Superior temporal gyrus (tissue), 1 donor: Measurements from ENCODE around the gene ZPR1.
"Not testable (repeated sequence)": the region's sequence is repeated elsewhere in the genome, so short reads cannot be mapped to it uniquely, and the experiment has no call there.

Experiments used
- DNase-seq: peaks from one replicate; pipeline ENCODE4 v3.0.0-alpha.2; 2016; ENCODE audit errors: extremely low spot score

The ZPR1 gene

DNA sequence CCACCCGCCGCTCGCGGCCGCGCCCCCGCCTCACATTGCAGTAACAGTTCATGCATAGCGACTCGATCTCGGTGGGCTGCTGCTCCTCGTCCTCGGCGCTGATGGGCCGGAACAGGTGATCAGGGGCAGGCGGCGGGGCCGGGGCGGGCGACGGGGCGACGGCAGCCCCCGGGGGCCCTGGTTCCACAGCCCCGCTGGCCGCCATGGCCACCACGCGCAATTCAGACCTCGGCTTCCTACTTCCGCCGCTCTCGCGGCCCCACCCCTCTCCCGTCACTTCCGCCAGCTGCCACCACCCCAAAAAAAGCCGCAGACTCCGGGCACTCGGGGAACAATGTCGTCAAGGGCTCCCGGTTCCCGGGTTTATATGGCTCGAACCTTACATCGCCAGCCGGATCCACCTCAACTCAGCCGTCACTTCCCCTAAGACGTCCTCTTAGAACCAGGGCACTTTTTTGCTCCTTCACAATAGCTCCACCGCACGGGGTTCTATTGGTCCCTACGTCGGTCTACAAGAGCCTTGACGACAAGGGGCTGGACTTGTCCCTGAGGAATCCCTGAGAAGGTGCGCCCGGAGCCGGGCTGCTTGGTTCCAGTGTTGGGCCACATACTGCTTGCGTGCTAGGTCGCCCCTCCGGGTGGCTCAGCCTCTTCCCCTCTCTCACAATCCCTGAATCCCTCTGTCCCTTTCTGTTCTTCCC is at the start of gene ZPR1:
ZPR1 (minus strand) TSS at position 238 of the 701 bp plus-strand sequence; CDS start at position 205, 33 bp downstream.
- peak; percentile 83 for DNase-seq

DNA sequence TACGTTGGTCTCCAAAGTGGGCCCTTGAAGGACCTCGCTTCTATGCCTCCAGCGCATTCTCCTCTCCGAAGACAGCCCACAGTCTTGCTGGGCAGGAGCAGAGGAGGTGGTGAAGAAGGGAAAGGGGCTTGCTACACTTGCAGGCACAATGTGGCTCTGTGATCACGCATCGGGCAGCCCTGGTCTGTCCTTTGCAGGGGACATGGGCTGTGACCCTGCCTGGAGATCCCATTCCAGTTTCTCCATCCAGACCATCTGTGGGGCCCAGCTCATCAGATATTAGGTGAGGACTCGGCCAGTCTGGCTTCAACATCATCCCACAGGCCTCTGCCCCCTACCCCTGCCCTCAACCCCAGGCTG is 48.8 kb upstream of the ZPR1 start:
- no peak for DNase-seq

DNA sequence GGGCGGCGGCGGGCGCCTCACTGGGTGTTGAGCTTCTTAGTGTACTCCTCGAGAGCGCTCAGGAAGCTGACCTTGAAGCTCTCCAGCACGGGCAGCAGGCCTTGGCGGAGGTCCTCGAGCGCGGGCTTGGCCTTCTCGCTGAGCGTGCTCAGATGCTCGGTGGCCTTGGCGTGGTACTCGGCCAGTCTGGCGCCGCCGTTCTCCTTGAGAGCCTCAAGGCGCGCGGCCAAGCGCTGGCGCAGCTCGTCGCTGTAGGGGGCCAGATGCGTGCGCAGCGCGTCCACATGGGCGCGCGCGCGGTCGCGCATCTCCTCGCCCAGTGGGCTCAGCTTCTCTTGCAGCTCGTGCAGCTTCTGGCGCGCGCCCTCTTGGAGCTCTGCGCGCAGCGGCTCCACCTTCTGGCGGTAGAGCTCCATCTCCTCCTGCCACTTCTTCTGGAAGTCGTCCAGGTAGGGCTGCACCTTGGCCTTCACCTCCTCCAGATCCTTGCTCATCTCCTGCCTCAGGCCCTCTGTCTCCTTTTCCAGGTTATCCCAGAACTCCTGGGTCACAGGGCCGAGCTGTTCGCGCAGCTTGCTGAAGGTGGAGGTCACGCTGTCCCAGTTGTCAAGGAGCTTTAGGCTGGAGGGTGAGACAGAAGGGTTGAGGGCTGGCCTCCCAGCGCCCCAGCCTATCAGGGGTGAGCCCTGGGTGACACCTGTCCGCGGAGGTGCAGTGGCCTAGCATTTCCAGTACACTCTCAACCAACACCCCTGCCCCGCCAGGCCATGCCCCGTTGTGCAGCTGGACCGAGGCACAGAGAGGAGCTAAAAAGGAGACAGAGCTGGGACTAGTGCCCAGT is 48.2 kb upstream of the ZPR1 start:
- DNase-seq: peak; percentile 77

DNA sequence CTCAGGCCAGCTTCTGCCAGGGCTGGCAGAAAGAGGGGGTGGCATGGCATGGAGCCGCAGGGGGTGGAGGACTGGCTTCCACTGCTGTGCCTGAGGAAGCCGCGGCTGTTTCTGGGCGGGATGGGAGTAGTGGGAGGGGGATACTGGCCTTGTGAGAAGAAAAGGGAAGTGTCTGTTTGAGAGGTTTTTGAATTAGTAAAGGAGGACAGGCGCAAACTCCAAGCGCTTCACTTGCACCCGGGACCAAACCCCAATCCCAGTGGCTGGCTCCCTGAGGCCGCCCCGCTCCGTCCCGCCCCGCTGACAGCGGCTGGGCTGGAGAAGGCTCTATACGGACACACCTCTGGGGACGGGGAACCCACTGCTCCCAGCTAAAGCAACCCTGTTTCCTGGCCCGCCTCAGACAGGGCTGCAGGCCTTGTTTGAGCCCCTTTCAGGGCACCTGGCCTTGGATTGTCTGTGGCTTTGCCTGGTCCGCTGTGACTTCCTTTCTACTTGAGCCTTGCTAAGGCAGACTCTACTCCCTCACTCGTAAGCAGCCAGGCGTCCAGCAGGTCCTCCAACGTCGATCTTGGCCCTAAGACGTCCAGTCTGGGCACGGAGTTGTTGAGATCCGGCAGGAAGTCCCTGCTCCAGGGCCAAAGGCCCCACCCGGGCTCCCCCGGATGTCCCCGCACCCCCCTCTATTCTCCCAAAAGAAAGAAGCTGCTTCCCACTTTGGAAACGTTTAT is 47.4 kb upstream of the ZPR1 start:
- DNase-seq: no peak

DNA sequence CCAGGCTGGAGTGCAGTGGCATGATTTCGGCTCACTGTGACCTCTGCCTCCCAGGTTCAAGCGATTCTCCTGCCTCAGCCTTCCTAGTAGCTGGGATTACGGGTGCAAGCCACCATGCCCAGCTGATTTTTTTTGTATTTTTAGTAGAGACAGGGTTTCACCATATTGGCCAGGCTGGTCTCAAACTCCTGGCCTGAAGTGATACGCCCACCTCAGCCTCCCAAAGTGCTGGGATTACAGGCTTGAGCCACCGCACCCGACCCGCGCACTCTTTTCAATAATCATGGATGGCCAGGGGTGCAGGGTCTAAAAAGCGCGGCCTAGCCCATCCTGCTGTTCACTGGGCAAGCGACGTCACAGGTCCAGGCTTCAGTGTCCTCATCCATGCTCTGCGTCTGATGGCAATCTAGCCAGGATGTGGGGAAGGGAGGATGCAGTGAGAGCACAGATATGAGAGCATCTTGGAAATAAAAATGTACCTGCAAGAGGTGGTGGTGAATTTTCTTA is 46.8 kb upstream of the ZPR1 start:
- not testable (repeated sequence) for DNase-seq

- no peak for DNase-seq
Measured at GRCh38 chr11:116833816-116834534, 46.2 kb upstream of the ZPR1 start.

GRCh38 chr11:116833491-116833815 is 45.6 kb upstream of the ZPR1 start:
- DNase-seq: no peak

GRCh38 chr11:116832350-116833290 is 44.8 kb upstream of the ZPR1 start:
- DNase-seq: no peak

GRCh38 chr11:116831790-116832349 is 44.0 kb upstream of the ZPR1 start:
- no peak for DNase-seq

- DNase-seq: no peak
Measured at GRCh38 chr11:116830184-116830912, 42.5 kb upstream of the ZPR1 start.

DNA sequence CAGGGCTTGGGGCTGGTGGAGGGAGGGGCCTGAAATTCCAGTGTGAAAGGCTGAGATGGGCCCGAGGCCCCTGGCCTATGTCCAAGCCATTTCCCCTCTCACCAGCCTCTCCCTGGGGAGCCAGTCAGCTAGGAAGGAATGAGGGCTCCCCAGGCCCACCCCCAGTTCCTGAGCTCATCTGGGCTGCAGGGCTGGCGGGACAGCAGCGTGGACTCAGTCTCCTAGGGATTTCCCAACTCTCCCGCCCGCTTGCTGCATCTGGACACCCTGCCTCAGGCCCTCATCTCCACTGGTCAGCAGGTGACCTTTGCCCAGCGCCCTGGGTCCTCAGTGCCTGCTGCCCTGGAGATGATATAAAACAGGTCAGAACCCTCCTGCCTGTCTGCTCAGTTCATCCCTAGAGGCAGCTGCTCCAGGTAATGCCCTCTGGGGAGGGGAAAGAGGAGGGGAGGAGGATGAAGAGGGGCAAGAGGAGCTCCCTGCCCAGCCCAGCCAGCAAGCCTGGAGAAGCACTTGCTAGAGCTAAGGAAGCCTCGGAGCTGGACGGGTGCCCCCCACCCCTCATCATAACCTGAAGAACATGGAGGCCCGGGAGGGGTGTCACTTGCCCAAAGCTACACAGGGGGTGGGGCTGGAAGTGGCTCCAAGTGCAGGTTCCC is 41.8 kb upstream of the ZPR1 start, which contains the start of gene APOC3:
APOC3 (plus strand) TSS at position 383 of the 659 bp plus-strand sequence. CDS start 676 bp downstream, outside the sequence.
- DNase-seq: no peak

GRCh38 chr11:116828632-116829524 is 41.1 kb upstream of the ZPR1 start:
- no peak for DNase-seq

DNA sequence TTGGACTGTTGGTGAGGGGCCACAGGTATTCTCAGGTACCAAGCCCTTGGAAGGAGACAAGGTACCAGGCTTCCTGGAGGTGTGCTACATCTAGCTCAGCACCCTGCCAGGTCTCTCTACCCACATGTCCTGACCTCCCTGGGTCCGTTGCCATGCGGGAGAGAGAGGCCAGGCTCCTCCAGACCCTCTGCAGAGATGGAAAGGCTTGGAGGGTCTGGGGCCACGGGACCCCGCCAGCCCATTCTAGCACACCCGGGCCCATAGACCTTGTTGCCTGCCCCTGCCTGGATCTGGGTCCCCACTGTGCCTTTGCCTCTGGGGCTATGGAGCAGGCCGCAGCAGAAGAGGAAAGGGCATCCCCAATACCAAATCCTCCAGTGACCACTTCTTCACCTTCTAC is 39.6 kb upstream of the ZPR1 start:
- no peak for DNase-seq

DNA sequence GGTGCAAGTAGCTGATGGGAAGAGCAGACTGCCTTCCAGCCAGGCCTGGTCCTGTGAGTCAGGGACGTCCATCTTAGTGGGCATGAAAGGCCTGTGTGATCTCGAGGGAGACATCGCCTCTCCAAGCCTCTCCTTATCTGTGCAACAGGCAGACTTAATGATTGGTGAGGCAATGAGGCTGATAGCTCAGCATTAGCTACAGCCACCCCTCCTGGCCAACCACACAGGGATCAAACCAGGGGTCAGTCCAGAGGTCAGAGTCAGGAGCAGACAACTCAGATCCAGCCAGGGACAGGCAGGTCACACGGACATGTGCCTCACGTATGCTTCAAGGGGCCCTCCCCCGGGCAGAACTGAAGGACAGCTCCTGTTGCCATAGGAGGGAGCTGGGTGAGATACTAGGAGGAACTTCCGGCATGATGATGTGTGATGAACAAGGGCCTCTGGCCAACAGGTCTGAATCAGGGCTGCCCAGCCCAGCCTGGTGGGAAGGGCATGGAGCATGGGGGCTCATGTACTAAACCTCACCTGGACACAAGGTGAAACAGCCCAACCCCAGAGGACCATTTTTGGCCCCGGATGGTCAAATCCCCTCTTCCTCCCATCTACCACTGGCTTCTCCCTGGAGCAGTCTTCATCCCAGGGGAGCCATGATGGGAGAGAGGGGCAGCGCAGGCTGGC is 39.1 kb upstream of the ZPR1 start:
- no peak for DNase-seq

DNA sequence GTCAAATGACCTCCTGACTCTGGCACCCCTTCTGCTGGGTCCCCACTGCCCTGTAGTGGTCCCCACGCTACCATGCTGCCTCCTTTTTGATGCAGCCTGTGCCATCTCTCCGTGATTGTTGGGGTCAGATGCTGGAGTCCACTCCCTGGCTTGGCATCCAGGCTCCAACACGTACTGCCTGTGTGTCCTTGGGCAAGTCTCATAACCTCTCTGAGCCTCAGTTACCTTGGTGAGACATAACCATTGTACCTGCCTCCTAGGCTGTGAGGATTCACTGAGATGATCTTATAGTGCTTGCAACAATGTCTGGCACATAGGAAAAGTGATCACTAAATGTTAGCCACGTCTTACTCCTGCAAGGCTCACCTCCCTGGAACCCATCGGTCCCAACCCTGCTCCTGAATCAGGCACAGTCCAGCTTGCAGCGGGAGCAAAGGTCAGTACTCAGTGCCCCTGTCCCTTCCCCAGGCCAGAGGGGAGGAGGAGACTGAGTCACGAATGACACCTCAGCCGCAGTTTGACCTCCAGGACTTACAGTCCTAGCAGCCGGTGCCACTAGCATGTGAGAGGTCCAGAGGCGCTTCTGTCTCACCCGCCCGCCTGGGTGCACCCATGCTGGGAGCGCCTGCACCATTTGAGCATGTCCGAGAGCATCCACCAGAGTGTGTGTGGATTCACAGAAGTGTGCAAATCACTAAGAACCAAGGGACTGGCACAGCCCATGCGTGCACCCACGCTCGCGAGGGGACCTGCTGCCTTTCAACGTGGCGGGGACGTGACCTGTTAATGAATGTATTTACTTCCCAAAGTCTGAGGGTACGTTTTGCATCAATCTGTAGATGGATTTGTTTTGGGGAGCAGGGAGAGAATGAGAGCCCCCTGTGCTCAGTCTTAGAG is 38.3 kb upstream of the ZPR1 start:
- no peak for DNase-seq

DNA sequence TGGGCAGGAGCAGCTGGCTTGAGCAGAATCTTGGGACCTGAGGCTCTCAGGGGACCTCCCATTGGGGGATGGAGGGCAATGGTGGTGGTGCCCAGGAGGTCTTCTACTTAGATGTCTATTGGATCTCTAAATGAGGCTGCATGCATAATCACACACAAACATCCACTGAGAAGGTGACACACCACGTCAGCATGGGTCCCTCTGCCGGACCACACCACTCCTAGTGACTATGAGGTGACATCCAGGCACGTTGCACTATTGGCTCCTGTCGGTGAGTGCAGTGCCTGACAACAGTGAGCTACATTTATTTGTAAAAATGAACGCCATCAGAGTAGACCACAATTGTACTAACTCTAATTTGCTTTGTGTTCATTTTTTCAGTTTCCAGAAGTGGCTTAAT is 37.6 kb upstream of the ZPR1 start:
- DNase-seq: no peak
